ENCODE results near the gene ARPIN. TPM values are rescaled to one million over a fixed set of nuclear protein-coding genes. Genes with fewer than 3 reads are reported as not detected.

ARPIN gene
- total and polyA plus RNA-seq, 8 donors = 31.1 to 37.4 (median 35.6) TPM

GRCh38 chr15:89903858-89904130, 9.0 kb downstream of the ARPIN start:
- Histone ChIP-seq H3K27ac (no peak overlapping the region), H3K9me3 (no peaks in the 10 kb centered on the region), H3K36me3 (peaks cover 0 to 65% of the 10 kb centered on the region in 2 donors), H3K27me3 (no peaks in the 10 kb centered on the region), H3K4me3 (no peak overlapping the region), H3K4me1 (peaks cover 0 to 14% of the 10 kb centered on the region in 2 donors)
- DNase-seq (no peak), ATAC-seq (no peak)
- intact Hi-C loops (cut with DNase I) = loop anchor here in 1 of 2 donors (5.0 kb wide), 1 partner anchor 179 kb away; no protein-coding TSS in a partner anchor
- TF ChIP-seq, protein P1, sequence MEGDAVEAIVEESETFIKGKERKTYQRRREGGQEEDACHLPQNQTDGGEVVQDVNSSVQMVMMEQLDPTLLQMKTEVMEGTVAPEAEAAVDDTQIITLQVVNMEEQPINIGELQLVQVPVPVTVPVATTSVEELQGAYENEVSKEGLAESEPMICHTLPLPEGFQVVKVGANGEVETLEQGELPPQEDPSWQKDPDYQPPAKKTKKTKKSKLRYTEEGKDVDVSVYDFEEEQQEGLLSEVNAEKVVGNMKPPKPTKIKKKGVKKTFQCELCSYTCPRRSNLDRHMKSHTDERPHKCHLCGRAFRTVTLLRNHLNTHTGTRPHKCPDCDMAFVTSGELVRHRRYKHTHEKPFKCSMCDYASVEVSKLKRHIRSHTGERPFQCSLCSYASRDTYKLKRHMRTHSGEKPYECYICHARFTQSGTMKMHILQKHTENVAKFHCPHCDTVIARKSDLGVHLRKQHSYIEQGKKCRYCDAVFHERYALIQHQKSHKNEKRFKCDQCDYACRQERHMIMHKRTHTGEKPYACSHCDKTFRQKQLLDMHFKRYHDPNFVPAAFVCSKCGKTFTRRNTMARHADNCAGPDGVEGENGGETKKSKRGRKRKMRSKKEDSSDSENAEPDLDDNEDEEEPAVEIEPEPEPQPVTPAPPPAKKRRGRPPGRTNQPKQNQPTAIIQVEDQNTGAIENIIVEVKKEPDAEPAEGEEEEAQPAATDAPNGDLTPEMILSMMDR (IDR thresholded peaks at IDR 0.05) = no peak

- DNase-seq (no peak), ATAC-seq (no peak)
- Histone ChIP-seq H3K27me3 (no peaks in the 10 kb centered on the region), H3K36me3 (peaks cover 0 to 60% of the 10 kb centered on the region in 2 donors), H3K4me1 (peaks cover 0 to 14% of the 10 kb centered on the region in 2 donors), H3K9me3 (no peaks in the 10 kb centered on the region), H3K27ac (no peak overlapping the region), H3K4me3 (no peak overlapping the region)
- TF ChIP-seq, protein P1 (IDR thresholded peaks at IDR 0.05) = no peak
- intact Hi-C loops (cut with DNase I) = loop anchor here in 1 of 2 donors (5.0 kb wide), 1 partner anchor 179 kb away; no protein-coding TSS in a partner anchor
Measured at GRCh38 chr15:89903015-89903857, 9.5 kb downstream of the ARPIN start.

- Histone ChIP-seq H3K4me1 (peaks cover 0 to 14% of the 10 kb centered on the region in 2 donors), H3K27ac (no peak overlapping the region), H3K4me3 (no peak overlapping the region), H3K9me3 (no peaks in the 10 kb centered on the region), H3K36me3 (peaks cover 0 to 42% of the 10 kb centered on the region in 2 donors), H3K27me3 (no peaks in the 10 kb centered on the region)
- no peak for DNase-seq
- intact Hi-C loops (cut with DNase I) = loop anchor here in 1 of 2 donors (5.0 kb wide), 1 partner anchor 181 kb away; no protein-coding TSS in a partner anchor
- TF ChIP-seq, protein P1 (IDR thresholded peaks at IDR 0.05) = no peak
- ATAC-seq = no peak
Measured at GRCh38 chr15:89900849-89901248, 11.9 kb downstream of the ARPIN start.

- H3K27ac ChIP-seq = no peak overlapping the region
- no peak for ATAC-seq
- H3K4me3 ChIP-seq = no peak overlapping the region
- H3K27me3 ChIP-seq = no peaks in the 10 kb centered on the region
- DNase-seq = no peak
- H3K36me3 ChIP-seq = peaks cover 0 to 42% of the 10 kb centered on the region in 2 donors
- H3K4me1 ChIP-seq = peaks cover 0 to 15% of the 10 kb centered on the region in 2 donors
- TF ChIP-seq, protein P1 (IDR thresholded peaks at IDR 0.05) = no peak
- no peaks in the 10 kb centered on the region for H3K9me3 ChIP-seq
- intact Hi-C loops (cut with DNase I) = loop anchor here in 1 of 2 donors (5.0 kb wide), 1 partner anchor 182 kb away; no protein-coding TSS in a partner anchor
Measured at GRCh38 chr15:89899951-89900567, 12.7 kb downstream of the ARPIN start.

Data from left lung (tissue), 10 donors.